AG04450 (cell line): Measurements from ENCODE around the gene BCL2L14. TPM values are rescaled to one million over a fixed set of nuclear protein-coding genes. Genes with fewer than 3 reads are reported as not detected.
"Not testable (repeated sequence)": the region's sequence is repeated elsewhere in the genome, so short reads cannot be mapped to it uniquely, and the experiment has no call there.

Experiments
- CTCF ChIA-PET: fragments of 300-600, 350-600 bp; formaldehyde crosslinking; extraction: SDS; loops from one replicate; lab custom pipeline; 2022; ENCODE audit warnings: antibody characterized with exemption, inconsistent platforms; lab: Charles Lee
- POLR2A ChIA-PET: fragments of 350-600 bp; formaldehyde crosslinking; extraction: SDS; loops from one replicate; lab custom pipeline; 2021; ENCODE audit warnings: antibody characterized with exemption, inconsistent platforms; lab: Yijun Ruan, JAX
- DNase-seq: peaks from one replicate; pipeline ENCODE4 v3.0.0-alpha.2; 2011; ENCODE audit warnings: low read depth, low spot score
- H3K27ac ChIP-seq: one replicate; pipeline ENCODE4 v1.5.1; 2012; ENCODE audit warnings: low read depth, low read length, control low read depth
- H3K27me3 ChIP-seq: one replicate; pipeline ENCODE4 v1.6.0; 2012; ENCODE audit warnings: low read length; ENCODE audit not compliant: control insufficient read depth, insufficient read depth
- H3K4me3 ChIP-seq: 2 replicates; pipeline ENCODE4 v1.5.1; 2011; ENCODE audit warnings: mild to moderate bottlenecking, low read depth, low read length, control low read depth
- H3K9me3 ChIP-seq: 2 replicates; pipeline ENCODE4 v1.5.1; 2012; ENCODE audit warnings: low read length; ENCODE audit not compliant: control insufficient read depth, insufficient read depth
- CTCF ChIP-seq: IDR thresholded peaks from 2 replicates; pipeline ENCODE4 v1.5.1; 2011; ENCODE audit warnings: low read depth, low read length, control low read depth, inconsistent platforms
- polyA plus RNA-seq: library from polyadenylated mRNA; depleted of rRNA; stranded (reverse); fragments of >200 nt; gene quantifications from 2 replicates; pipeline ENCODE4 v1.2.3, GENCODE V29; 2011; rRNA removed

BCL2L14 gene
- polyA plus RNA-seq, 1 experiment, result not detected

- H3K4me3 ChIP-seq, result no peak overlapping the region
- no peaks in the 10 kb centered on the region for H3K9me3 ChIP-seq
- no peaks in the 10 kb centered on the region for H3K27me3 ChIP-seq
- ChIA-PET CTCF (interaction anchor here (0.5 kb wide), 1 partner anchor 33 kb away, joined by 3 read pairs; no protein-coding TSS in a partner anchor), POLR2A (interaction anchor here (0.8 kb wide), 1 partner anchor 120 kb away, joined by 3 read pairs; no protein-coding TSS in a partner anchor)
- no peak overlapping the region for H3K27ac ChIP-seq
- TF ChIP-seq CTCF, result no peak
- no peak for DNase-seq
Measured at GRCh38 chr12:12133785-12134184, 63.0 kb downstream of the BCL2L14 start.

DNA sequence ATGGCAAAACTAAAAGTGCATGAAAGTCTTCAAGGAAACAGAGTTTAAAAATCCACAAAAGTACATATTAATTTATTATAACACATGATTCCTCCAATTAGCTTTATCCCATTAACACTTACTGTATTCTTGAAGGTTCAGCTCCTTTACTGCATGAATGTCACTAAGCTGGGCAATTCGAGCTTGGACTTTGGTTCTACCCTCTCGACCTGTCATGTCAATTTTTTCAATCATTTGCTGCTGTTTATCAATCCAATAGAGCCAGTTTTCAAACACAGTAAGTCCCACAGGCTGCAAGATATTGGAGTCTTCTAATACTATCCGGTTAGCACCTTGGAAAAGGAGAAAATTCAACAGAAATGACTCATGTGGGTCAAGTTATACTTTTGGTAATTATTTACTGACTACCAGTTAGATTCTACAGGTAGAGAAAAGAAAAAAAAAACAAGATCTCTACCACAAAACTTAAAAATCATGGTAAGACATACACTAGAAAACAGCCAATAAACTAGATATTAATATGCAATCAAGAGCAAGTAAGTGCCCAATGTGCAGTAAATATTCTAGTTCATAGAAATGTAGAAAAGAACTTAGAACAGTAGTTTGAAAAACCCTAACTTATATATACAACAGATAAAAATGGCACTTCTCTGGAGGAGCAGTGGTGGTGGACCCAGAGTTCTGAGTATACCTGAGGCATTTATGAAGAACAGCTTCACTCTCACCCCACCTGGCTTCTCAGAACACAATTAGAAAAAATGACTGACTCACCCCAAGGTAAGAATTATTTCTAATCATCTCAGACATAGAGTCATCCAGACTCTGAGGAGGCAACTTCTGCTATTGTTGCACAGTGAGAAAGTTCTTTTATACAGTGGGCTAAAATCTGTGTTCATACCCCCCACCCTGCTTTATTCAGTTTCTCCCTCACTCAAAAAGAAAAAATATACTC lies 67.7 kb downstream of the BCL2L14 start:
- no peak for TF ChIP-seq CTCF
- no peaks in the 10 kb centered on the region for H3K9me3 ChIP-seq
- ChIA-PET POLR2A (interaction anchor here (0.7 kb wide), 1 partner anchor 453 kb away, joined by 3 read pairs; no protein-coding TSS in a partner anchor), CTCF (interaction anchor here (0.7 kb wide), 1 partner anchor 27 kb away, joined by 3 read pairs; no protein-coding TSS in a partner anchor)
- no peak for DNase-seq
- no peak overlapping the region for H3K4me3 ChIP-seq
- H3K27me3 ChIP-seq, result no peaks in the 10 kb centered on the region
- H3K27ac ChIP-seq, result no peak overlapping the region

DNA sequence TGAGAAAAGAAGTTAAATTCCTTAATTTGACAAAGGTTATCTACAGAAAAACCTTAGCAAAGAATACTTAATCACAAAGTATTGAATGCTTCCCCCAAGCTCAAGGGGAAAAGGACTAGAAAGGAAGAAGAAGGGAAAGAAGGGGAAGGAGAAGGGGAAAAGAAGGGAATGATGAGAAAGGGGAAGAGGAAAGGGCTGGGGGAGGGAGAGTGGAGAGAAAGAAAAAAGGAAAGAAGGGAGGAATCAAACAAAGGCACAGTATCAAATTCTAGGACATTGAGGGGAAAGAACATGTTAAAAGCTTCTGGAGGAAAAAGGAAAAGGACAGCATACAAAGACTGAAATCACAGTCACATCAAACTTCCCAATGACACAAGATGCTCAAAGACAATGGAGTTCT lies 70.3 kb downstream of the BCL2L14 start:
- Histone ChIP-seq H3K9me3 (no peaks in the 10 kb centered on the region), H3K27me3 (no peaks in the 10 kb centered on the region), H3K4me3 (no peak overlapping the region), H3K27ac (no peak overlapping the region)
- ChIA-PET POLR2A (interaction anchor here (1.0 kb wide), 1 partner anchor 126 kb away, joined by 3 read pairs; the partner anchor contains the start of gene LRP6), CTCF (interaction anchor here (0.6 to 1.7 kb wide), 3 partner anchors 10 to 596 kb away, joined by 6 to 8 read pairs (median 6); no protein-coding TSS in a partner anchor)
- TF ChIP-seq CTCF, result no peak
- no peak for DNase-seq

GRCh38 chr12:12144531-12144930 lies 73.8 kb downstream of the BCL2L14 start:
- H3K27me3 ChIP-seq, H3K4me3 ChIP-seq, H3K27ac ChIP-seq, POLR2A ChIA-PET, CTCF ChIA-PET, H3K9me3 ChIP-seq, DNase-seq: not testable (repeated sequence)

GRCh38 chr12:12147111-12147510 lies 76.4 kb downstream of the BCL2L14 start:
- ChIA-PET POLR2A (no interaction called here), CTCF (no interaction called here)

More at GRCh38 chr12:12147111-12147510, 76.4 kb downstream of the BCL2L14 start:
- TF ChIP-seq CTCF, result no peak
- DNase-seq, result no peak
- Histone ChIP-seq H3K27ac (no peak overlapping the region), H3K9me3 (no peaks in the 10 kb centered on the region), H3K27me3 (no peaks in the 10 kb centered on the region), H3K4me3 (no peak overlapping the region)

Other genes starting within 250 kb of the BCL2L14 start
- gene LRP6, start 196.1 kb downstream of the BCL2L14 start, polyA plus RNA-seq, result 18.4 and 21.2 TPM in 2 replicates